Left lung (tissue), 10 donors: ENCODE results near the gene SH3YL1. TPM values are rescaled to one million over a fixed set of nuclear protein-coding genes. Genes with fewer than 3 reads are reported as not detected.

Experiments
- ATAC-seq: fragments of 200-7000 bp; cut with Tn5 transposase; one replicate; pipeline ENCODE4 v1.9.1; 2020; ENCODE audit warnings: moderate library complexity
- DNase-seq, 4 donors: peaks; one replicate each; pipeline ENCODE4 v3.0.0-alpha.2; 2013 to 2020
- H3K27ac ChIP-seq, 2 donors: fragments of 200-600 bp; sonication (generic) in 1 of 2; one replicate each; pipeline versions ENCODE4 v1.5.0 to v1.8.0; 2020 to 2021
- H3K27me3 ChIP-seq, 2 donors: fragments of 200-600 bp; sonication (generic) in 1 of 2; one replicate each; pipeline versions ENCODE4 v1.5.0 to v1.8.0; 2020 to 2021
- H3K36me3 ChIP-seq, 2 donors: fragments of 200-600 bp; sonication (generic) in 1 of 2; one replicate each; pipeline versions ENCODE4 v1.5.0 to v1.8.0; 2020 to 2021
- H3K4me1 ChIP-seq, 2 donors: fragments of 200-600 bp; one replicate each; pipeline ENCODE4 v1.8.0; 2021
- H3K4me3 ChIP-seq, 2 donors: fragments of 200-600 bp; sonication (generic) in 1 of 2; one replicate each; pipeline versions ENCODE4 v1.5.0 to v1.8.0; 2020 to 2021; ENCODE audit warnings: mild to moderate bottlenecking in 1 of 2
- H3K9me3 ChIP-seq, 2 donors: fragments of 200-600 bp; sonication (generic) in 1 of 2; one replicate each; pipeline versions ENCODE4 v1.5.0 to v1.8.0; 2020 to 2021
- CTCF ChIP-seq, 2 donors: fragments of 200-600 bp; sonication (generic) in 1 of 2; IDR thresholded peaks; one replicate each; pipeline versions ENCODE4 v1.5.0 to v1.8.0; 2021; ENCODE audit warnings: antibody characterized with exemption in 2 of 2
- intact Hi-C, 2 donors: fragments of 100-400 bp; cut with DNase I; formaldehyde crosslinking; loops; one replicate each; pipeline versions ENCODE4 v1.11.2 to v1.14.2; 2022
- polyA plus RNA-seq, 6 donors: library from polyadenylated mRNA; unstranded; fragments of 120-200 nt; gene quantifications; one replicate each; pipeline ENCODE4 v1.2.1, GENCODE V29; 2013; ENCODE audit not compliant: insufficient read length in 6 of 6
- total RNA-seq, 2 donors: library from RNA; stranded (reverse); fragmentation: NEBNext Ultra II Directional; extraction: Animal tissue kit (Norgen Biotek cat#: 25700); gene quantifications; one replicate each; pipeline ENCODE4 v1.2.1, GENCODE V29; 2021
- donor health status: DM: no; HTN: yes; CAD: no.
- donor health status: DM: no; HTN: no; CAD: no.

The SH3YL1 gene
- total and polyA plus RNA-seq, 8 donors = 49.1 to 157 (median 112) TPM

- peaks cover 2 to 10% of the 10 kb centered on the region in 2 donors for H3K4me1 ChIP-seq
- peaks cover 0 to 54% of the 10 kb centered on the region in 2 donors for H3K36me3 ChIP-seq
- no peaks in the 10 kb centered on the region for H3K9me3 ChIP-seq
- intact Hi-C loops = no loop called here
- no peak for TF ChIP-seq CTCF (IDR thresholded peaks at IDR 0.05)
- ATAC-seq (no peak), DNase-seq (no peak)
- H3K4me3 ChIP-seq = no peak overlapping the region
- H3K27me3 ChIP-seq = peaks cover 0 to 29% of the 10 kb centered on the region in 2 donors
- no peak overlapping the region for H3K27ac ChIP-seq
Observed at GRCh38 chr2:282371-283263, 18.8 kb upstream of the SH3YL1 start.

- H3K4me1 ChIP-seq = no peaks in the 10 kb centered on the region
- ATAC-seq (no peak), DNase-seq (no peak)
- peaks cover 0 to 17% of the 10 kb centered on the region in 2 donors for H3K27me3 ChIP-seq
- no peak overlapping the region for H3K4me3 ChIP-seq
- H3K36me3 ChIP-seq = peaks cover 0 to 66% of the 10 kb centered on the region in 2 donors
- no peaks in the 10 kb centered on the region for H3K9me3 ChIP-seq
- no peak for TF ChIP-seq CTCF (IDR thresholded peaks at IDR 0.05)
- intact Hi-C loops = no loop called here
- no peak overlapping the region for H3K27ac ChIP-seq
Observed at GRCh38 chr2:281381-281780, 17.5 kb upstream of the SH3YL1 start.

GRCh38 chr2:280650-281110 is 16.8 kb upstream of the SH3YL1 start:
- Histone ChIP-seq H3K27me3 (peaks cover 0 to 10% of the 10 kb centered on the region in 2 donors), H3K9me3 (no peaks in the 10 kb centered on the region), H3K4me3 (no peak overlapping the region), H3K27ac (no peak overlapping the region), H3K36me3 (peaks cover 0 to 73% of the 10 kb centered on the region in 2 donors), H3K4me1 (no peaks in the 10 kb centered on the region)
- no peak for DNase-seq
- no peak for ATAC-seq
- intact Hi-C loops = no loop called here
- no peak for TF ChIP-seq CTCF (IDR thresholded peaks at IDR 0.05)

DNA sequence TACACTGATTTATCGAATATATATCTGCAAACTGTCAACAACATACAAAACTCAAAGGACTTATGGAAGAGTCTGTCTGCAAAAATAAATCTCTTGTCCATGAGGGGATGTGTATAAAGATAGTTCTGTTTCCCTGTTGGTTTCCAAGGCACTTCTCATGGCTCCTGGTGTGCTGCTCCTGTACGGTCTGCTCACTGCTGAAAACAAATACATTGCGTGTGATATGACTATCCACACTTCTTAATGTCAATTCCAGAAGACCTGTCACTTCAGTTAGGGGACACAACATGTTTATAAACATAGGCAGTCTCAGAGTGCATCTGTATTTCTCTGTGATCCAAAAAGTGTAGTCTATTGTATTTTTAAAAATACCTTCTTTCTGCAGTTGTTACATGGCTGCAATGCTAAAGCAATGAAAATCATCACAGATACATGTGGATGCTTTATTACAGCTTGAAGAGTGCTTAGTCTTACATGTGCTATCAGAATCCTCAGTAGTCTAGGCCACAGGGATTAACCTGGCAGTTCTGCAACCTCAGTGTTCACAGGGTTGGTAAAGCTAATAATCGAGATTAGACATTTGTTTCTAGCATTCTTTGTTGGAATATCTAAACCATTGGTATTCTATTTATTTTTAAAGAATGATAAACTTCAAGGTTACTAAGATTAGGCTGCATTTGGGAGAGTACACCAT is 16.3 kb upstream of the SH3YL1 start:
- Histone ChIP-seq H3K4me3 (no peak overlapping the region), H3K27ac (no peak overlapping the region), H3K27me3 (peaks cover 0 to 4% of the 10 kb centered on the region in 2 donors), H3K9me3 (no peaks in the 10 kb centered on the region), H3K36me3 (peaks cover 0 to 77% of the 10 kb centered on the region in 2 donors), H3K4me1 (no peaks in the 10 kb centered on the region)
- DNase-seq (no peak), ATAC-seq (no peak)
- intact Hi-C loops = no loop called here
- no peak for TF ChIP-seq CTCF (IDR thresholded peaks at IDR 0.05)

- Histone ChIP-seq H3K9me3 (no peaks in the 10 kb centered on the region), H3K4me3 (no peak overlapping the region), H3K4me1 (no peaks in the 10 kb centered on the region), H3K27me3 (no peaks in the 10 kb centered on the region), H3K27ac (no peak overlapping the region), H3K36me3 (peaks cover 0 to 79% of the 10 kb centered on the region in 2 donors)
- no peak for DNase-seq
- TF ChIP-seq CTCF (IDR thresholded peaks at IDR 0.05) = no peak
- ATAC-seq = peak; percentile 27
- intact Hi-C loops = no loop called here
Observed at GRCh38 chr2:279366-279765, 15.5 kb upstream of the SH3YL1 start.
